Tibial nerve (tissue), 4 donors: ENCODE results near the gene PKNOX1.

ENCODE experiments used
- CTCF ChIP-seq, 5 experiments: fragments of 200-600 bp in 3 of 5; fragments of 450-650 bp in 2 of 5; sonication (generic) in 3 of 5; IDR thresholded peaks; one replicate each; pipeline ENCODE4 v1.5.1; 2016 to 2019; ENCODE audit warnings: antibody characterized with exemption in 5 of 5, mild to moderate bottlenecking in 3 of 5, moderate library complexity in 2 of 5
- EP300 ChIP-seq, 2 donors: sonication (generic); formaldehyde crosslinking; IDR thresholded peaks; one replicate each; pipeline ENCODE4 v1.6.1; 2017; ENCODE audit warnings: antibody characterized with exemption in 2 of 2, mild to moderate bottlenecking in 1 of 2

DNA sequence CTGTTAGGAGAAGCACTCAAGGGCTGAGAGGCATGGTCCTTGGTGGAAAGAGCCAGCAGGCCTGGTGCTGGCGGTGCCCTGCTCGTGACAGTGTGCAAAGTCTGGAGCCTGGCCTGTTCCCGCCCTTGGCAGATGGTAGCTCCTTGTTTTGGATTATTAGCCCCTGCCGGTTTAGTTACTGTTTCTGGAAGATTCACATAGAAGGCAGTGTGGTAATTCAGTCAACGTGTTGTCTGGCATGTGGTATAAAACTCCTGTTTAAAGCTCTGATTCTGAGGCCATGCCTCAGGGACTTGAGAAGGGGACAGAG, 6.8 kb downstream of the PKNOX1 start:
- TF ChIP-seq EP300 (IDR thresholded peaks at IDR 0.05) (no peak), CTCF (IDR thresholded peaks at IDR 0.05) (no peak)
